Common myeloid progenitor, CD34-positive (primary cell): ENCODE measurements around the gene CHRNG.

Source experiments
- CTCF ChIA-PET: fragments of 350-600 bp; sonication (Branson Sonifier 250); formaldehyde crosslinking; loops from one replicate; lab custom pipeline; 2021; ENCODE audit warnings: antibody characterized with exemption; lab: Charles Lee
- POLR2A ChIA-PET: fragments of 350-600 bp; sonication (Branson Sonifier 250); formaldehyde crosslinking; loops from one replicate; lab custom pipeline; 2021; ENCODE audit warnings: antibody characterized with exemption; lab: Charles Lee
- DNase-seq, 3 donors: peaks; one replicate each; pipeline versions ENCODE4 v3.0.0 to v3.0.0-alpha.2; 2013
- H3K27ac ChIP-seq, 2 experiments: 1 replicate in 1 of 2; 2 replicates in 1 of 2; pipeline ENCODE4 v1.7.0; 2013; ENCODE audit warnings: inconsistent platforms in 2 of 2, low read length in 2 of 2, mild to moderate bottlenecking in 2 of 2, low read depth in 1 of 2, moderate library complexity in 1 of 2; ENCODE audit not compliant: severe bottlenecking in 2 of 2, insufficient read depth in 1 of 2, poor library complexity in 1 of 2
- H3K27me3 ChIP-seq, 5 experiments: replicated peaks in 2 of 5; 1 replicate in 3 of 5; 2 replicates in 2 of 5; pipeline versions ENCODE4 v1.6.1 to v1.7.0; 2013; ENCODE audit warnings: low read length in 4 of 5, mild to moderate bottlenecking in 2 of 5, moderate library complexity in 2 of 5, inconsistent platforms in 1 of 5; ENCODE audit not compliant: insufficient read depth in 5 of 5, control insufficient read depth in 4 of 5
- H3K36me3 ChIP-seq, 4 experiments: 1 replicate in 2 of 4; 2 replicates in 2 of 4; pipeline versions ENCODE4 v1.6.1 to v1.7.0; 2013; ENCODE audit warnings: low read length in 3 of 4, control low read depth in 1 of 4, mild to moderate bottlenecking in 1 of 4; ENCODE audit not compliant: control insufficient read depth in 4 of 4, insufficient read depth in 4 of 4
- H3K4me1 ChIP-seq, 4 experiments: 1 replicate in 3 of 4; 2 replicates in 1 of 4; pipeline versions ENCODE4 v1.6.1 to v1.7.1; 2013; ENCODE audit warnings: low read length in 3 of 4, mild to moderate bottlenecking in 3 of 4, control low read depth in 1 of 4, inconsistent platforms in 1 of 4, moderate library complexity in 1 of 4; ENCODE audit not compliant: control insufficient read depth in 4 of 4, insufficient read depth in 4 of 4; ENCODE audit errors: control extremely low read depth in 1 of 4
- H3K4me3 ChIP-seq, 7 experiments: 1 replicate in 4 of 7; 2 replicates in 3 of 7; pipeline versions ENCODE4 v1.5.1 to v1.7.0; 2013; ENCODE audit warnings: mild to moderate bottlenecking in 7 of 7, low read length in 6 of 7, moderate library complexity in 6 of 7, inconsistent platforms in 2 of 7, low read depth in 2 of 7, control low read depth in 1 of 7; ENCODE audit not compliant: insufficient read depth in 4 of 7, control insufficient read depth in 1 of 7; ENCODE audit errors: extremely low read depth in 1 of 7
- H3K9me3 ChIP-seq, 5 experiments: 1 replicate in 4 of 5; 2 replicates in 1 of 5; pipeline versions ENCODE4 v1.6.1 to v1.7.1; 2013; ENCODE audit warnings: low read length in 4 of 5, mild to moderate bottlenecking in 2 of 5, inconsistent platforms in 1 of 5, low read depth in 1 of 5, moderate library complexity in 1 of 5; ENCODE audit not compliant: control insufficient read depth in 4 of 5, insufficient read depth in 2 of 5; ENCODE audit errors: control extremely low read depth in 1 of 5
- WGBS: methylation state at CpG from one replicate; pipeline ENCODE4 v1.1.5; 2013; ENCODE audit not compliant: insufficient coverage; 5-methylcytosine and 5-hydroxymethylcytosine counted together

Gene CHRNG

GRCh38 chr2:232550354-232551249, 11.1 kb downstream of the CHRNG start, which contains the start of the genes EIF4E2 and TIGD1:
Gene EIF4E2, plus strand, starts transcription at chr2:232550689. Its CDS starts 36 bp downstream, at chr2:232550725.
Gene TIGD1, minus strand, starts transcription at chr2:232550557. Its CDS starts 675 bp downstream, at chr2:232549882.
- H3K27ac ChIP-seq = peak within 1 kb of the TSS; percentile 74 to 90
- ChIA-PET CTCF (interaction anchor here (0.6 to 1.6 kb wide), 2 partner anchors 19 to 28 kb away, joined by 3 to 4 read pairs; no protein-coding TSS in a partner anchor), POLR2A (interaction anchor here (0.6 to 1.2 kb wide), 3 partner anchors 12 to 39 kb away, joined by 3 to 4 read pairs (median 3); no protein-coding TSS in a partner anchor)
- 0% methylated on average over 52 of the region's 81 CpGs for WGBS
- H3K27me3 ChIP-seq = no peaks in the 10 kb centered on the region
- peak within 1 kb of the TSS; percentile 79 to 91 (median 87) for H3K4me3 ChIP-seq
- H3K4me1 ChIP-seq = peaks cover 11 to 28% (median 18%) of the 10 kb centered on the region in 4 experiments
- H3K36me3 ChIP-seq = peaks cover 7 to 26% (median 15%) of the 10 kb centered on the region in 4 experiments
- DNase-seq = peak; percentile 95 to 99 (median 98)
- peaks cover 0 to 4% (median 0%) of the 10 kb centered on the region in 5 experiments for H3K9me3 ChIP-seq

GRCh38 chr2:232551250-232551638, 11.8 kb downstream of the CHRNG start:
- ChIA-PET POLR2A (interaction anchor here (0.6 to 1.2 kb wide), 3 partner anchors 11 to 40 kb away, joined by 3 to 4 read pairs (median 3); no protein-coding TSS in a partner anchor), CTCF (interaction anchor here (1.6 kb wide), 1 partner anchor 29 kb away, joined by 4 read pairs; no protein-coding TSS in a partner anchor)
- H3K9me3 ChIP-seq = peaks cover 0 to 4% (median 0%) of the 10 kb centered on the region in 5 experiments
- no peaks in the 10 kb centered on the region for H3K27me3 ChIP-seq
- H3K4me3 ChIP-seq = peak overlapping the region; percentile 70 to 91 (median 87)
- peak in 2 of 3 donors; percentile 65 to 73 for DNase-seq
- peaks cover 3 to 27% (median 14%) of the 10 kb centered on the region in 4 experiments for H3K36me3 ChIP-seq
- peak overlapping the region; percentile 74 to 90 for H3K27ac ChIP-seq
- WGBS = 0% methylated on average over 1 of the region's 7 CpGs
- H3K4me1 ChIP-seq = peaks cover 11 to 27% (median 16%) of the 10 kb centered on the region in 4 experiments

- H3K36me3 ChIP-seq = peaks cover 4 to 28% (median 12%) of the 10 kb centered on the region in 4 experiments
- 92% methylated on average over 4 of the region's 4 CpGs for WGBS
- no peaks in the 10 kb centered on the region for H3K27me3 ChIP-seq
- H3K9me3 ChIP-seq = peaks cover 0 to 3% (median 0%) of the 10 kb centered on the region in 5 experiments
- peak overlapping the region in 4 of 7 experiments; percentile 86 to 91 (median 90) for H3K4me3 ChIP-seq
- no peak overlapping the region for H3K27ac ChIP-seq
- CTCF ChIA-PET = no interaction called here
- H3K4me1 ChIP-seq = peaks cover 11 to 23% (median 14%) of the 10 kb centered on the region in 4 experiments
- DNase-seq = no peak
- POLR2A ChIA-PET = no interaction called here
These were observed 12.3 kb downstream of the CHRNG start for GRCh38 chr2:232551776-232552175.

DNA sequence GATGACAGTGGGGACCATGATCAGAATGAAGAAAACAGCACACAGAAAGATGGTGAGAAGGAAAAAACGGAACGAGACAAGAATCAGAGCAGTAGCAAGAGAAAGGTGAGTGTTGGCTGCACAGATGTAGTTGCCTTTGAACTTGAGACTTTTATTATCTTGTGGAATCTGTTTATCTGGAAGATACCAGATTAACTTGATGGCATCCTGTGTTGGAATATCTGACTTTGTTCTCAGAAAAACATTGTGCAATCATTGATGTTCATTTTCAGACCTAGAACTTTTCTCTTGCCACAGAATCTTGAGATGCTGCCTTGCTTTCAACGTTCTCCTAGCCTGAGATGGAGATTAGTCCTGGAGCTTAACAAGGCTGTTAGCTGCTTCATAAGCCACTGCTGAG, 16.9 kb downstream of the CHRNG start:
- H3K9me3 ChIP-seq = no peaks in the 10 kb centered on the region
- H3K27me3 ChIP-seq = no peaks in the 10 kb centered on the region
- H3K36me3 ChIP-seq = peaks cover 12 to 48% (median 31%) of the 10 kb centered on the region in 4 experiments
- CTCF ChIA-PET = no interaction called here
- H3K4me3 ChIP-seq = no peak overlapping the region
- H3K4me1 ChIP-seq = peaks cover 5 to 13% (median 10%) of the 10 kb centered on the region in 4 experiments
- POLR2A ChIA-PET = no interaction called here
- no peak for DNase-seq
- no peak overlapping the region for H3K27ac ChIP-seq
- WGBS = 97% methylated on average over 3 of the region's 3 CpGs

DNA sequence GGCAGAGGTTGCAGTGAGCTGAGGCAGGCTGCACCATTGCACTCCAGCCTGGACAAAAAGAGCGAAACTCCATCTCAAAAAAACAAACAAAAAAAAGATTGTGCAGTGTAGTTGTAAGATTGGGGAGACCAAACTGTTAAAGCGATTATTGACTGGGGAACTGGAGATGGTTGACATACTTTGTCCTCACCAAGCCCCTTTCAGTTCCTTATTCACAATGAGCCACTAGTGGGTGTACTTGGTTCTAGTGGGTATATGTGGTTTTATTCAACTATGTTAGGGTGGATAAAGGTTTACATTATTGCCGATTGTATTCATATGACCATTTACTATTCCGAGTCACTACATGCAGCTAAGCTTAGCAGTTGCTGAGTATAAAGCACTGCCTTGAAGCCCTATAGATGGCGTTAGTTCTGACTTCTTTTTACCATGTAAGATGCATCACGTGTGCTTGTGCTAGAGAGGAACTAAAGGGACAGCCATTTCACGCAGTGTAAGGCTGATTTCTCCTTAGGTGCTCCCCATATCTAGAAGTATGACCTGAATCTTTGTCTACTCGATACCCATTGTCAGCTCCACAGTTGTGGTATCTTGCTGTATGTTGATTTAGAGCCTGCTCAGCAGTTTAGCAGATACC, 23.1 kb downstream of the CHRNG start:
- WGBS = 94% methylated on average over 7 of the region's 8 CpGs
- Histone ChIP-seq H3K4me3 (no peak overlapping the region), H3K9me3 (no peaks in the 10 kb centered on the region), H3K4me1 (no peaks in the 10 kb centered on the region), H3K27ac (no peak overlapping the region), H3K36me3 (peaks cover 10 to 78% (median 49%) of the 10 kb centered on the region in 4 experiments), H3K27me3 (no peaks in the 10 kb centered on the region)
- ChIA-PET POLR2A (interaction anchor here (1.5 kb wide), 1 partner anchor 12 kb away, joined by 4 read pairs; the partner anchor contains the start of gene EIF4E2), CTCF (interaction anchor here (1.3 to 2.1 kb wide), 2 partner anchors 9 kb away, joined by 4 to 8 read pairs; no protein-coding TSS in a partner anchor)
- DNase-seq = no peak

DNA sequence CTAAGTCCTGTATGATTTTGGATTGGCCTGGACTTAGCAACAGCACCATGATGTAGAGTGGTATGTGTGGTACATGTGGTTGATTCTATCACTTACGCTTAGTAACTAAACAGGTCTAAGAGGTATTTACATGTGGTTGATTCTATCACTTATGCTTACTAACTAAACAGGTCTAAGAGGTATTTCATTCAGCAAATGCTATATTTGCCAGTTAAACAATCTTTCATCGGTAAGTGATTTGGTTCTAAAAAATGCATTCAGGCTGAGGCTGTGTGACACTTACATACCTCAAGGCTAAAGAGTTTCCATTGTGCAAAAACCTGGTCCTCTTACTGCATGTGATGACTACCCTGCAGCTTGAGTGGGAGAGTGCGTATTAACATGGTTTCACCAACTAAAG, 24.1 kb downstream of the CHRNG start:
- ChIA-PET CTCF (interaction anchor here (1.3 to 2.1 kb wide), 2 partner anchors 8 to 10 kb away, joined by 4 to 8 read pairs; no protein-coding TSS in a partner anchor), POLR2A (no interaction called here)
- no peak for DNase-seq
- WGBS = 100% methylated on average over 2 of the region's 3 CpGs
- no peaks in the 10 kb centered on the region for H3K27me3 ChIP-seq
- no peak overlapping the region for H3K4me3 ChIP-seq
- H3K4me1 ChIP-seq = no peaks in the 10 kb centered on the region
- H3K36me3 ChIP-seq = peaks cover 9 to 82% (median 53%) of the 10 kb centered on the region in 4 experiments
- no peaks in the 10 kb centered on the region for H3K9me3 ChIP-seq
- no peak overlapping the region for H3K27ac ChIP-seq
